ENCODE results near the gene CNR2.
"Not testable (repeated sequence)": the region's sequence is repeated elsewhere in the genome, so short reads cannot be mapped to it uniquely, and the experiment has no call there.

Gene CNR2

DNA sequence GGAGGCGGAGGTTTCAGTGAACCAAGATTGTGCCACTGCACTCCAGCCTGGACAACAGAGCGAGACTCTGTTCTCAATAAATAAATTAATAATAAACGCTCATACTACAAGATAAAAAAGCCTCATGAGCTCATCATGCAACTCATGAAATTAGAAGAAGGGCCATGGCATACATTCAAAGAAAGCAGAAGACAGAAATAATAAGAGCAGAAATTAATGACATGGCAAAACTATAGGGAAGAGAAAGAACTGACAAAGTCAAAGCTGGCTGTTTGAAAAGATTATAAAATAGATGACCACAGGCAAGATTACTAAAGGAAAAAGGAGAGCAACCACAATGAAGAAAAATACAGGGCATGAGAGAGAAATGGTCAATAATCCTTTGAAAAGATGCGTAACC is 30.4 kb downstream of the CNR2 start:
- no peak for DNase-seq

DNA sequence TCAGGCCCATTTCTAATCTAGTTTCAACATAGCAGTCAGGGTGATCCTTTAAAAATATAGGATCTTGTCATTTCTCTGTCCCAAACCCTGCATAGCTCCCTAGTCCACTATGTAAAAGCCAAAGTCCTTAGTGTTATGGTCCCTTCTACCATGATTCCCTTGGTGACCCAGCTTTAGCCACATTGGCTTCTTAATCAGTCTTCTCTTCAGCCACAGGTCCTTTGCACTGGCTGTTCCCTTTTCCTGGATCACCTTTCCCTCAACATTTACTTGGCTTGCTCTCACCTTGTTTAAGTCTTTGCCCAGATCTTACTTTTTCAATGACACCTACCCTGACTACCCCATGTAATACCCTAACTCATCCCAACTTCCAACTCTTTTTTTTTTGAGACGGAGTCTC is 33.4 kb downstream of the CNR2 start:
- DNase-seq: no peak

DNA sequence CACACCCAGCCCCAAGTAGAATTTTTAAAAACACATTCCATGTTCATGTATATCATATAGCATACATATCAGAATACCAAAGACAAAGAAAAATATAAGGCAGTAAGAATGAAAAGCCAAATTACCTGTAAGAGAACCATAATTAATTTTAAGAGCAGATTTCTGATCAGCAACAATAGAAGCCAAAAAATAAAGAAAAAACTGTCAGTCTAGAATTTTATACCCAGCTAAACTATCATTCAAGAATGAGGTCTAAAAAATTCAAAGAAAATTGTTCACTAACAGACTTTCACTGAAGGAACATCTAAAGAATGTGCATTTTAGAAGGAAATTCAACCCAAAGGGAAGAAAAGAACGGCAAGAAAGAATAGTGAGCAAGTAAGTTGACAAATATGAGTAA is 34.5 kb downstream of the CNR2 start:
- DNase-seq: no peak

- no peak for DNase-seq
Measured at GRCh38 chr1:23875382-23875781, 37.8 kb downstream of the CNR2 start.

- no peak for DNase-seq
Measured at GRCh38 chr1:23872421-23872820, 40.7 kb downstream of the CNR2 start.

GRCh38 chr1:23869051-23869450 is 44.1 kb downstream of the CNR2 start:
- no peak for DNase-seq

DNA sequence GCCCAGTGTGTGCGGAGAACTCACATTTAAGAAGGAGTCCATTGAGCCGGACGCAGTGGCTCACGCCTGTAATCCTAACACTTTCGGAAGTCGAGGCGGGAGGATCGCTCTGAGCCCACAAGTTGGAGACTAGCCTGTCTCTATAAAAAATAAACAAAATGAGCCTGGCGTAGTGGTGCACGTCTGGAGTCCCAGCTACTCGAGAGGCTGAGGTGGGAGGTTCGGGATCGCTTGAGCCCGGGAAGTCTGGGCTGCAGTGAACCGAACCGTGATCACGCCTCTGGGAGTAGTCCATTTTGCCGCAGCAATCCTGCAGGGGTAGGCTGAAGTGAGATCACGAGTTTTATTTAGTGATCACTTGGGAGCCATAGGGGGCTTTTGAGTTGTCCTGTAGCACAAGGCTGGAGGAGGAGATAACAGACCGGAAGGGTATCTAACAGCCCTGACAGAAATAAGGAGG is 44.6 kb downstream of the CNR2 start:
- no peak for DNase-seq

DNA sequence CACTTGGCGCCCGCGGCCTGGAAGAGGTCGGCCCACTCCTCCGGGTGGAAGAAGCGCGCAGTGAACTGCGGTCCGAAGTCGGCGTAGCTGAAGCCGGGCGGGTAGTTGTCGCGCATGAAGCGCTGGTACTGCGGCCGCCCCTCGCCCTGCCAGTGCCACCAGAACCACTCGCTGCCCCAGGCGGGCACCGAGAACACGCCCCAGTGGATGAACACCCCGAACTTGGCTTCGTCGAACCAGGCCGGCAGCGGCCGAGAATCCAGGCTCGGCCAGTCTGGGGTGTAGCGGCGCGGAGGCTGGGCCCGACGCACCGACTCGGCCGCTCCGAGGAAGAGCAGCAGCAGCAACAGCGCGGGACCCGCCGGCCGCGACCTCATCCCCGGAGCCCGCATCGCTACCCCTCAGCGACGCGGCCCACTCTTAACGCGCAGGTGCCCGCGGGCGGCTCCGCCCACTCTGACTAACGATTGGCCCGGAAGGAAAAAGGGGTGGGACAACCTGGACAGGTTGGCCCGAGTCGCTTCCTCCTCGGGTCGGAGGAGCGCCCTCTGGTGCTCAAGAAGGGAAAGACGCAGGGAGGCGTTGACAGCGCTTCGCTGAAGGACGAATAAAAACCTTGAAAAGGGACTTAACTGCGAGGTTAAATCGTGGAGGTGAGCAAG is 45.1 kb downstream of the CNR2 start, which contains the start of gene FUCA1:
Gene FUCA1 (minus strand): TSS at position 396 of the 662 bp plus-strand sequence. CDS start 4 bp downstream, at position 392.
- peak; percentile 94 to 95 for DNase-seq

- DNase-seq: no peak
Measured at GRCh38 chr1:23867542-23867894, 45.6 kb downstream of the CNR2 start.

DNA sequence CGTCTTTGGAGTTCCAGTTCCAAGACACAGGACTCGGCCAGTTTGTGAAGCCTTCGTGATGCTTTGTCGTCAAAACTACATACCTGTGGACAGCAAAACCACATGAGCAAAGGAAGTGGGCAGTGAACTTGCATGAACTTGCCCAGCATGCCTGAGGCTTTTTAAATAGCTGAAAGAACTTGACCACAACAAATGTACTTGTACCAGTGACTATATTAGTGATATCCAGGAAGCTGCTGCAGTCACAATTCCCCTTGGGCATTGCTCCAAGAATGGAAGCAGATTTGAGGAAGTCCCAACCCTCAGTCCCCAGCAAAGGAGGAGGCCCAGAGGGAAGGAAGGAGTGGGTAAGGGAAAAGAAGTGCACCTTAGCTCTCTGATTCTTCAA is 47.6 kb downstream of the CNR2 start:
- no peak for DNase-seq

- no peak for DNase-seq
Measured at GRCh38 chr1:23864801-23865542, 48.2 kb downstream of the CNR2 start.

GRCh38 chr1:23862640-23863039 is 50.5 kb downstream of the CNR2 start:
- DNase-seq: no peak

DNA sequence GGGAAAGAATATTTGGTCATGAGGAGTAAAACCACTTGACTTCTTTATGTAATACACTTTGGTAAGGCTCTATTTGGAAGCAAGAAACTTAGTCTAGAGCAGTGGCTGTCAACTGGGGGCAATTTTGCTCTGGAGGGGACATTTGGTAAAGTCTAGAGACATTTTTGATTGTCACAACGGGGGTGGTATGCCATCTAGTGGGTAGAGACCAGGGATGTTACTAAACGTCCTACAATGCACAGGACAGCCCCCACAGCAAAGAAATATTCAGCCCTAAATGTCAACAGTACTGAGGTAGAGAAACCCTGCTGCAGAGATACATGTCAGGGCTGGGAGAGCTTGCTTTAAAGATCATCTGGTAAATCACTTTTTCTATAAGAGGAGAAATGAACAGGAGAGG is 58.6 kb downstream of the CNR2 start:
- DNase-seq: peak in 1 of 2 experiments; percentile 5

DNA sequence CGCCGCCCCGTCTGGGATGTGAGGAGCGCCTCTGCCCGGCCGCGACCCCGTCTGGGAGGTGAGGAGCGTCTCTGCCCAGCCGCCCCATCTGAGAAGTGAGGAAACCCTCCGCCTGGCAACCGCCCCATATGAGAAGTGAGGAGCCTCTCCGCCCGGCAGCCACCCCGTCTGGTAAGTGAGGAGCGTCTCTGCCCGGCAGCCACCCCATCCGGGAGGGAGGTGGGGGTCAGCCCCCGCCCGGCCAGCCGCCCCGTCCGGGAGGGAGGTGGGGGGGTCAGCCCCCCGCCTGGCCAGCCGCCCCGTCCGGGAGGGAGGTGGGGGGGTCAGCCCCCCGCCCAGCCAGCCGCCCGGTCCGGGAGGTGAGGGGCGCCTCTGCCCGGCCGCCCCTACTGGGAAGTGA is 60.0 kb downstream of the CNR2 start:
- DNase-seq: not testable (repeated sequence)

DNA sequence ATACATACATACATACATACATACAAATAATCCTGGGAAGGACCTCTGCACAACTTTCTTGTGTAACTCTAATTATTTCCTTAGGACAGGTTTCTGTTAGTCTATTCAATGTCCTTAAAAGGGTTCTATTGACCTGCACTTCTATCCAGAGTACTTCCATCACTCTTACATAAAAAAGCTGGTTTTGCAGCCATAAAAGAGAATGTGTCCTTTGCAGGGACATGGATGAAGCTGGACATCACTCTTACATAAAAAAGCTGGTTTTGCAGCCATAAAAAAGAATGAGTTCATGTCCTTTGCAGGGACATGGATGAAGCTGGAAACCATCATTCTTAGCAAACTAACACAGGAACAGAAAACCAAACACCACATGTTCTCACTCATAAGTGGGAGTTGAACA is 61.8 kb downstream of the CNR2 start:
- not testable (repeated sequence) for DNase-seq

- DNase-seq: no peak
Measured at GRCh38 chr1:23848673-23849616, 64.2 kb downstream of the CNR2 start.

GRCh38 chr1:23847482-23848095 is 65.6 kb downstream of the CNR2 start:
- DNase-seq: not testable (repeated sequence)

- no peak for DNase-seq
Measured at GRCh38 chr1:23845163-23845562, 68.0 kb downstream of the CNR2 start.

- no peak for DNase-seq
Measured at GRCh38 chr1:23843644-23844043, 69.5 kb downstream of the CNR2 start.

- peak; percentile 68 to 71 for DNase-seq
Measured at GRCh38 chr1:23838401-23838866, 74.7 kb downstream of the CNR2 start.

DNA sequence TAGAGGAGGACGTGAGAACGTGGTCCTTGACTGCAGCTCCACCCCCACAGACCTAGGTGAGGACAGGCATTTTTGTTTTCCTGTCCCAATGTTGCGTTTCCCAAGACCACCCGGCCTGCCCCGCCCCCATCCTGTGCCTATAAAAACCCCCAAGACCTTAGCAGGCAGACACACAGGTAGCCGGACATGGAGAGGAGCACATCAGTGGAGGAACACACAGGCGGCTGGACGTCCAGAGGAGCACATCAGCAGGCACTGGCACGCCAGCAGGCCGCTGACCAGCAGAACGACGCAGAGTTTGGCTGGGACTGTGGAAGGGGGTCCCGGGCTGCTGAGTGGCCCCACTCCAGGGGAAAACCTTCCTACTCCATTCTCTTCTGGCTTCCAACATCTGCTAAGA is 75.3 kb downstream of the CNR2 start:
- peak in 1 of 2 experiments; percentile 2 for DNase-seq

DNA sequence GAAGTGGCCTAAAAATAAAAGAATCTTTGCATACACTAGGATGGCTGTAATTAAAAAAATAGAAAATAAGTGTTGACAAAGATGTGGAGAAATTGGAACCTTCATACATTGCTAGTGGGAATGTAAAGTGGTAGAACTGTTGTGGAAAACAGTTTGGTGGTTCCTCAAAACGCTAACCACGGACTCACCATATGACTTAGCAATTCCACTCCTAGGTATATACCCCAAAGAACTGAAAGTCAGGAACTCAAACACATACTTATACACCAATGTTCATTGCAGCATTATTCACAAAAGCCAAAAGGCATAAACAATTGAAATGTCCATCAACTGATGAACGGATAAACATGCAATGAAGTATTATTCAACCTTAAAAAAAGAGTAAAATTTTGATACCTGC is 77.1 kb downstream of the CNR2 start:
- DNase-seq: no peak

GRCh38 chr1:23834156-23834555 is 79.0 kb downstream of the CNR2 start:
- not testable (repeated sequence) for DNase-seq
